GM18505 (cell line): ENCODE data around the gene GLIPR2.

Experiments used
- ATAC-seq: cut with Tn5 transposase; IDR thresholded peaks from one replicate; pipeline ENCODE4 v1.9.1; 2021; ENCODE audit not compliant: unreplicated experiment
- POLR2A ChIP-seq: IDR thresholded peaks from 4 replicates; pipeline ENCODE4 v1.6.1; 2011; ENCODE audit warnings: borderline replicate concordance; ENCODE audit not compliant: insufficient read depth, insufficient read length; ENCODE audit errors: extremely low read depth

Gene GLIPR2

GRCh38 chr9:36192196-36192595, 55.7 kb downstream of the GLIPR2 start:
- ATAC-seq = no peak
- TF ChIP-seq POLR2A = no peak

GRCh38 chr9:36193023-36193422, 56.5 kb downstream of the GLIPR2 start:
- no peak for TF ChIP-seq POLR2A
- ATAC-seq = no peak

- no peak for ATAC-seq
- no peak for TF ChIP-seq POLR2A
Measured at GRCh38 chr9:36194326-36195000, 57.9 kb downstream of the GLIPR2 start.

- ATAC-seq = no peak
- no peak for TF ChIP-seq POLR2A
Measured at GRCh38 chr9:36204906-36205547, 68.5 kb downstream of the GLIPR2 start.

- no peak for ATAC-seq
- no peak for TF ChIP-seq POLR2A
Measured at GRCh38 chr9:36207016-36207415, 70.5 kb downstream of the GLIPR2 start.

- no peak for TF ChIP-seq POLR2A
Measured at GRCh38 chr9:36207546-36208012, 71.0 kb downstream of the GLIPR2 start.

GRCh38 chr9:36208521-36209253, 72.2 kb downstream of the GLIPR2 start:
- ATAC-seq = no peak

More at GRCh38 chr9:36207546-36208012, 71.0 kb downstream of the GLIPR2 start:
- ATAC-seq = no peak

GRCh38 chr9:36210722-36211121, 74.2 kb downstream of the GLIPR2 start:
- no peak for ATAC-seq

More at GRCh38 chr9:36208521-36209253, 72.2 kb downstream of the GLIPR2 start:
- TF ChIP-seq POLR2A = no peak

GRCh38 chr9:36211510-36211909, 75.0 kb downstream of the GLIPR2 start:
- ATAC-seq = no peak
- TF ChIP-seq POLR2A = no peak

More at GRCh38 chr9:36210722-36211121, 74.2 kb downstream of the GLIPR2 start:
- TF ChIP-seq POLR2A = no peak

GRCh38 chr9:36213387-36213786, 76.9 kb downstream of the GLIPR2 start:
- TF ChIP-seq POLR2A = no peak

More at GRCh38 chr9:36213387-36213786, 76.9 kb downstream of the GLIPR2 start:
- ATAC-seq = no peak
